CD14-positive monocyte (primary cell): ENCODE data around the gene TAPT1. TPM values are rescaled to one million over a fixed set of nuclear protein-coding genes. Genes with fewer than 3 reads are reported as not detected.

Experiments
- DNase-seq, 3 donors: peaks; one replicate each; pipeline ENCODE4 v3.0.0-alpha.2; 2011 to 2022
- H2AFZ ChIP-seq: 2 replicates; pipeline ENCODE4 v1.6.0; 2012; ENCODE audit warnings: mild to moderate bottlenecking, low read depth, low read length, inconsistent platforms; ENCODE audit not compliant: insufficient read depth, poor library complexity, severe bottlenecking
- H3K27ac ChIP-seq, 2 donors: 1 replicate in 1 of 2; 2 replicates in 1 of 2; pipeline ENCODE4 v1.5.1; 2012 to 2013; ENCODE audit warnings: low read length in 2 of 2, control low read depth in 1 of 2, inconsistent platforms in 1 of 2, low read depth in 1 of 2, mild to moderate bottlenecking in 1 of 2
- H3K27me3 ChIP-seq, 2 donors: one replicate each; pipeline versions ENCODE4 v1.6.0 to v1.6.1; 2011 to 2013; ENCODE audit warnings: low read length in 2 of 2; ENCODE audit not compliant: control insufficient read depth in 2 of 2, insufficient read depth in 2 of 2
- H3K36me3 ChIP-seq, 2 donors: replicated peaks in 1 of 2; 1 replicate in 1 of 2; 2 replicates in 1 of 2; pipeline versions ENCODE4 v1.5.1 to v1.6.1; 2012 to 2013; ENCODE audit warnings: low read length in 2 of 2, control low read depth in 1 of 2, inconsistent platforms in 1 of 2, mild to moderate bottlenecking in 1 of 2; ENCODE audit not compliant: insufficient read depth in 2 of 2, control insufficient read depth in 1 of 2
- H3K4me1 ChIP-seq, 2 donors: 1 replicate in 1 of 2; 2 replicates in 1 of 2; pipeline versions ENCODE4 v1.5.1 to v1.6.1; 2012 to 2013; ENCODE audit warnings: low read length in 2 of 2, control low read depth in 1 of 2, inconsistent platforms in 1 of 2, mild to moderate bottlenecking in 1 of 2, moderate library complexity in 1 of 2; ENCODE audit not compliant: insufficient read depth in 2 of 2, control insufficient read depth in 1 of 2
- H3K4me2 ChIP-seq: replicated peaks from 2 replicates; pipeline ENCODE3; 2012; ENCODE audit warnings: low read length, moderate library complexity, mild to moderate bottlenecking; ENCODE audit not compliant: poor library complexity, severe bottlenecking; ENCODE audit errors: extremely low read depth
- H3K4me3 ChIP-seq, 3 experiments: fragments of 200-600 bp in 1 of 3; sonication (generic) in 1 of 3; replicated peaks in 1 of 3; 1 replicate in 2 of 3; 2 replicates in 1 of 3; pipeline ENCODE4 v1.5.1; 2011 to 2013; ENCODE audit warnings: low read length in 3 of 3, mild to moderate bottlenecking in 3 of 3, control low read depth in 2 of 3, low read depth in 2 of 3, inconsistent platforms in 1 of 3, moderate library complexity in 1 of 3
- H3K79me2 ChIP-seq: 2 replicates; pipeline ENCODE4 v1.6.0; 2012; ENCODE audit warnings: mild to moderate bottlenecking, control low read depth, inconsistent platforms, low read length, moderate library complexity; ENCODE audit not compliant: insufficient read depth
- H3K9ac ChIP-seq: 2 replicates; pipeline ENCODE4 v1.6.0; 2017; ENCODE audit warnings: low read length, mild to moderate bottlenecking; ENCODE audit not compliant: insufficient read depth, poor library complexity, severe bottlenecking
- H3K9me3 ChIP-seq, 2 donors: replicated peaks in 1 of 2; 1 replicate in 1 of 2; 2 replicates in 1 of 2; pipeline versions ENCODE4 v1.5.1 to v1.6.1; 2012 to 2013; ENCODE audit warnings: low read length in 2 of 2, control low read depth in 1 of 2; ENCODE audit not compliant: control insufficient read depth in 1 of 2, insufficient read depth in 1 of 2
- H4K20me1 ChIP-seq: 2 replicates; pipeline ENCODE4 v1.6.0; 2012; ENCODE audit warnings: mild to moderate bottlenecking, low read length, control low read depth, moderate library complexity; ENCODE audit not compliant: insufficient read depth
- H3K27ac Mint-ChIP-seq, 7 donors: one replicate each; pipeline ENCODE4 v1.8.0; 2020; ENCODE audit warnings: mild to moderate bottlenecking in 7 of 7, mixed read lengths in 7 of 7, moderate library complexity in 6 of 7, inconsistent platforms in 2 of 7
- H3K27me3 Mint-ChIP-seq, 3 donors: one replicate each; pipeline ENCODE4 v1.8.0; 2021 to 2022; ENCODE audit warnings: low read depth in 3 of 3, mild to moderate bottlenecking in 3 of 3, mixed read lengths in 3 of 3, moderate library complexity in 3 of 3, inconsistent platforms in 1 of 3
- H3K36me3 Mint-ChIP-seq, 2 donors: one replicate each; pipeline ENCODE4 v1.8.0; 2020; ENCODE audit warnings: mixed read lengths in 2 of 2, inconsistent platforms in 1 of 2, mild to moderate bottlenecking in 1 of 2
- H3K4me1 Mint-ChIP-seq: one replicate; pipeline ENCODE4 v1.8.0; 2020; ENCODE audit warnings: mild to moderate bottlenecking, mixed read lengths
- H3K4me3 Mint-ChIP-seq, 2 donors: one replicate each; pipeline ENCODE4 v1.8.0; 2020; ENCODE audit warnings: mild to moderate bottlenecking in 2 of 2, mixed read lengths in 2 of 2, moderate library complexity in 1 of 2
- H3K9me3 Mint-ChIP-seq, 7 donors: one replicate each; pipeline ENCODE4 v1.8.0; 2020 to 2022; ENCODE audit warnings: mixed read lengths in 7 of 7, mild to moderate bottlenecking in 6 of 7, moderate library complexity in 6 of 7, inconsistent platforms in 2 of 7
- CTCF ChIP-seq: fragments of 200-600 bp; IDR thresholded peaks from one replicate; pipeline ENCODE4 v1.8.0; 2022; ENCODE audit warnings: antibody characterized with exemption, mild to moderate bottlenecking
- WGBS: methylation state at CpG from one replicate; pipeline ENCODE4 v1.1.5; 2013; ENCODE audit warnings: missing lambda C conversion rate; ENCODE audit not compliant: insufficient coverage; 5-methylcytosine and 5-hydroxymethylcytosine counted together
- intact Hi-C, 2 donors: fragments of 100-400 bp; cut with micrococcal nuclease; formaldehyde crosslinking; loops; one replicate each; pipeline versions ENCODE4 v1.15.0 to v1.15.1; 2023
- polyA plus RNA-seq, 3 donors: library from polyadenylated mRNA; depleted of rRNA in 1 of 3; unstranded in 2 of 3; stranded (reverse) in 1 of 3; fragments of 300-500 nt in 2 of 3; fragments of >200 nt in 1 of 3; fragmentation: Illumina TruSeq in 2 of 3; gene quantifications; 1 replicate in 2 of 3; 2 replicates in 1 of 3; pipeline ENCODE4 v1.2.3, GENCODE V29; 2012 to 2021

Gene TAPT1
- polyA plus RNA-seq, 3 donors, result 15.2 to 18.4 (median 16.0) TPM

GRCh38 chr4:16117164-16117563 is 109.1 kb downstream of the TAPT1 start:
- H3K27me3 Mint-ChIP-seq, result peaks cover 0 to 7% (median 2%) of the 10 kb centered on the region in 3 donors
- no peaks in the 10 kb centered on the region for H3K27me3 ChIP-seq
- H3K79me2 ChIP-seq, result no peaks in the 10 kb centered on the region
- intact Hi-C loops, result no loop called here
- TF ChIP-seq CTCF, result no peak
- no peaks in the 10 kb centered on the region for H4K20me1 ChIP-seq
- no peaks in the 10 kb centered on the region for H3K36me3 Mint-ChIP-seq
- H3K4me3 Mint-ChIP-seq, result no peak overlapping the region
- H3K36me3 ChIP-seq, result no peaks in the 10 kb centered on the region
- peaks cover 0 to 1% (median 0%) of the 10 kb centered on the region in 7 donors for H3K9me3 Mint-ChIP-seq
- H3K27ac ChIP-seq, result no peak overlapping the region
- H3K27ac Mint-ChIP-seq, result no peak overlapping the region
- WGBS, result 100% methylated on average over 1 of the region's 5 CpGs
- H2AFZ ChIP-seq, result no peak overlapping the region
- H3K9me3 ChIP-seq, result no peaks in the 10 kb centered on the region
- H3K9ac ChIP-seq, result no peak overlapping the region
- H3K4me1 Mint-ChIP-seq, result peaks cover 4% of the 10 kb centered on the region
- no peak overlapping the region for H3K4me3 ChIP-seq
- H3K4me2 ChIP-seq, result no peak overlapping the region
- DNase-seq, result no peak
- H3K4me1 ChIP-seq, result peaks cover 0 to 4% of the 10 kb centered on the region in 2 donors

GRCh38 chr4:16116493-16116990 is 109.7 kb downstream of the TAPT1 start:
- TF ChIP-seq CTCF, result no peak
- Mint-ChIP-seq H3K36me3 (no peaks in the 10 kb centered on the region), H3K9me3 (peaks cover 0 to 1% (median 0%) of the 10 kb centered on the region in 7 donors), H3K4me3 (no peak overlapping the region), H3K27me3 (peaks cover 0 to 7% (median 2%) of the 10 kb centered on the region in 3 donors), H3K4me1 (no peaks in the 10 kb centered on the region), H3K27ac (no peak overlapping the region)
- 68% methylated on average over 3 of the region's 3 CpGs for WGBS
- no peak overlapping the region for H3K4me2 ChIP-seq
- H3K36me3 ChIP-seq, result no peaks in the 10 kb centered on the region
- H4K20me1 ChIP-seq, result no peaks in the 10 kb centered on the region
- no peak overlapping the region for H2AFZ ChIP-seq
- H3K4me3 ChIP-seq, result no peak overlapping the region
- H3K9me3 ChIP-seq, result no peaks in the 10 kb centered on the region
- intact Hi-C loops, result no loop called here
- H3K9ac ChIP-seq, result no peak overlapping the region
- no peaks in the 10 kb centered on the region for H3K4me1 ChIP-seq
- H3K27ac ChIP-seq, result no peak overlapping the region
- H3K27me3 ChIP-seq, result no peaks in the 10 kb centered on the region
- no peaks in the 10 kb centered on the region for H3K79me2 ChIP-seq
- no peak for DNase-seq
